Muscle of back (tissue), 11 donors: Measurements from ENCODE around the gene KISS1. TPM values are rescaled to one million over a fixed set of nuclear protein-coding genes. Genes with fewer than 3 reads are reported as not detected.

Source experiments
- DNase-seq, 3 donors: peaks; one replicate each; pipeline versions ENCODE4 v3.0.0 to v3.0.0-alpha.2; 2013
- polyA plus RNA-seq, 10 donors: library from polyadenylated mRNA; unstranded; fragments of 120-200 nt; gene quantifications; one replicate each; pipeline ENCODE4 v1.2.1, GENCODE V29; 2013; ENCODE audit not compliant: insufficient read length in 10 of 10

KISS1 gene
- polyA plus RNA-seq, 10 donors, result 0.49 to 4.5 (median 0.81) TPM; not detected in 1

GRCh38 chr1:204141131-204141530, 55.2 kb downstream of the KISS1 start:
- DNase-seq, result no peak

Other genes with a start within 250 kb of the KISS1 start
- gene SOX13, start 123.4 kb downstream of the KISS1 start, polyA plus RNA-seq, result 10 to 100 TPM; 14.7 to 23.0 (median 18.1) TPM
- 1 to 10 TPM; 1.8 to 5.4 (median 3.0) TPM for gene ETNK2, start 44.4 kb downstream of the KISS1 start, polyA plus RNA-seq
- gene REN, start 30.2 kb downstream of the KISS1 start, polyA plus RNA-seq, result under 1 TPM in 2 of 10 donors, not detected in 8; 0.18 to 0.20 TPM
- under 1 TPM in 1 of 10 donors, not detected in 9; 0.20 TPM for gene GOLT1A, start 17.5 kb upstream of the KISS1 start, polyA plus RNA-seq
- gene PLEKHA6, start 163.4 kb upstream of the KISS1 start, polyA plus RNA-seq, result 1 to 10 TPM; 1.7 to 7.2 (median 2.8) TPM
- gene PPP1R15B, start 215.3 kb upstream of the KISS1 start, polyA plus RNA-seq, result 10 to 100 TPM; 22.9 to 33.9 (median 29.4) TPM